Parathyroid adenoma (tissue), 2 donors: ENCODE results near the gene SLC2A11.

Experiments
- H2AFZ ChIP-seq: fragments of 300-600 bp; sonication (generic); one replicate; pipeline ENCODE4 v1.7.0; 2017; ENCODE audit warnings: antibody characterized with exemption, mild to moderate bottlenecking
- H3K27ac ChIP-seq: fragments of 300-600 bp; sonication (generic); one replicate; pipeline ENCODE4 v1.7.0; 2017
- H3K27me3 ChIP-seq: fragments of 300-600 bp; sonication (generic); one replicate; pipeline ENCODE4 v1.7.0; 2017; ENCODE audit warnings: low read length; ENCODE audit not compliant: control insufficient read depth, insufficient read depth
- H3K36me3 ChIP-seq: fragments of 300-600 bp; sonication (generic); one replicate; pipeline ENCODE4 v1.7.0; 2017; ENCODE audit warnings: low read length; ENCODE audit not compliant: control insufficient read depth, insufficient read depth
- H3K4me1 ChIP-seq: fragments of 300-600 bp; sonication (generic); one replicate; pipeline ENCODE4 v1.7.0; 2017; ENCODE audit warnings: control low read depth
- H3K4me2 ChIP-seq: fragments of 300-600 bp; sonication (generic); one replicate; pipeline ENCODE4 v1.7.0; 2017; ENCODE audit warnings: low read length
- H3K4me3 ChIP-seq: fragments of 300-600 bp; sonication (generic); one replicate; pipeline ENCODE4 v1.7.0; 2017; ENCODE audit warnings: low read depth, low read length
- H3K79me2 ChIP-seq: fragments of 300-600 bp; sonication (generic); one replicate; pipeline ENCODE4 v1.7.0; 2017; ENCODE audit warnings: control low read depth
- H3K9ac ChIP-seq: fragments of 300-600 bp; sonication (generic); one replicate; pipeline ENCODE4 v1.7.0; 2017; ENCODE audit warnings: mild to moderate bottlenecking
- H3K9me3 ChIP-seq: fragments of 300-600 bp; sonication (generic); one replicate; pipeline ENCODE4 v1.7.0; 2017; ENCODE audit warnings: low read length; ENCODE audit not compliant: control insufficient read depth
- CTCF ChIP-seq: fragments of 300-600 bp; sonication (generic); IDR thresholded peaks from one replicate; pipeline ENCODE4 v1.7.0; 2017; ENCODE audit warnings: antibody characterized with exemption, mild to moderate bottlenecking
- donor health status: primary hyperparathyroidism.

SLC2A11 gene

GRCh38 chr22:23884140-23884539, 26.5 kb downstream of the SLC2A11 start:
- H3K27me3 ChIP-seq = no peaks in the 10 kb centered on the region
- TF ChIP-seq CTCF = no peak
- H2AFZ ChIP-seq = no peak overlapping the region
- H3K79me2 ChIP-seq = no peaks in the 10 kb centered on the region
- no peaks in the 10 kb centered on the region for H3K9me3 ChIP-seq
- no peaks in the 10 kb centered on the region for H3K36me3 ChIP-seq
- H3K4me2 ChIP-seq = no peak overlapping the region
- H3K9ac ChIP-seq = no peak overlapping the region
- no peaks in the 10 kb centered on the region for H3K4me1 ChIP-seq
- H3K4me3 ChIP-seq = no peak overlapping the region
- H3K27ac ChIP-seq = no peak overlapping the region

GRCh38 chr22:23888615-23889401, 31.1 kb downstream of the SLC2A11 start:
- no peak overlapping the region for H3K9ac ChIP-seq
- no peak overlapping the region for H3K4me3 ChIP-seq
- peaks cover 8% of the 10 kb centered on the region for H3K4me1 ChIP-seq
- H3K9me3 ChIP-seq = no peaks in the 10 kb centered on the region
- no peaks in the 10 kb centered on the region for H3K36me3 ChIP-seq
- H3K27ac ChIP-seq = no peak overlapping the region
- no peaks in the 10 kb centered on the region for H3K79me2 ChIP-seq
- TF ChIP-seq CTCF = peak; percentile 11
- H3K27me3 ChIP-seq = no peaks in the 10 kb centered on the region
- H2AFZ ChIP-seq = no peak overlapping the region
- no peak overlapping the region for H3K4me2 ChIP-seq

GRCh38 chr22:23889620-23890019, 31.9 kb downstream of the SLC2A11 start:
- Histone ChIP-seq H3K36me3 (no peaks in the 10 kb centered on the region), H3K79me2 (no peaks in the 10 kb centered on the region), H3K27ac (no peak overlapping the region), H3K9ac (no peak overlapping the region), H3K4me3 (no peak overlapping the region), H3K4me2 (no peak overlapping the region), H2AFZ (no peak overlapping the region), H3K9me3 (no peaks in the 10 kb centered on the region), H3K4me1 (peaks cover 8% of the 10 kb centered on the region), H3K27me3 (no peaks in the 10 kb centered on the region)
- TF ChIP-seq CTCF = no peak

GRCh38 chr22:23891726-23892125, 34.1 kb downstream of the SLC2A11 start:
- Histone ChIP-seq H3K27ac (no peak overlapping the region), H3K4me3 (no peak overlapping the region), H3K4me2 (no peak overlapping the region), H3K79me2 (peaks cover 5% of the 10 kb centered on the region), H3K4me1 (peaks cover 14% of the 10 kb centered on the region), H2AFZ (no peak overlapping the region), H3K9me3 (no peaks in the 10 kb centered on the region), H3K27me3 (no peaks in the 10 kb centered on the region), H3K36me3 (no peaks in the 10 kb centered on the region), H3K9ac (no peak overlapping the region)
- TF ChIP-seq CTCF = no peak

- Histone ChIP-seq H3K4me3 (no peak overlapping the region), H3K9me3 (no peaks in the 10 kb centered on the region), H3K4me1 (peaks cover 14% of the 10 kb centered on the region), H3K27me3 (no peaks in the 10 kb centered on the region), H3K4me2 (no peak overlapping the region), H2AFZ (no peak overlapping the region), H3K36me3 (no peaks in the 10 kb centered on the region), H3K79me2 (peaks cover 5% of the 10 kb centered on the region), H3K9ac (no peak overlapping the region), H3K27ac (no peak overlapping the region)
- TF ChIP-seq CTCF = no peak
These were observed 34.5 kb downstream of the SLC2A11 start for GRCh38 chr22:23892130-23892529.
